ENCODE data around the gene KLHL24. TPM values are rescaled to one million over a fixed set of nuclear protein-coding genes. Genes with fewer than 3 reads are reported as not detected.
"Not testable (repeated sequence)": the region's sequence is repeated elsewhere in the genome, so short reads cannot be mapped to it uniquely, and the experiment has no call there.

The KLHL24 gene
- total RNA-seq, 4 donors from 2014 or later = 10.2 to 92.1 (median 19.9) TPM

- Histone ChIP-seq H3K9me3 (no peaks in the 10 kb centered on the region), H3K36me3 (no peaks in the 10 kb centered on the region), H3K27ac (no peak overlapping the region), H3K4me3 (no peak overlapping the region), H3K27me3 (no peaks in the 10 kb centered on the region), H3K4me1 (no peaks in the 10 kb centered on the region)
- 89 to 95% methylated on average over 2 of the region's 2 CpGs for WGBS, 2 donors
- TF ChIP-seq, protein P1, sequence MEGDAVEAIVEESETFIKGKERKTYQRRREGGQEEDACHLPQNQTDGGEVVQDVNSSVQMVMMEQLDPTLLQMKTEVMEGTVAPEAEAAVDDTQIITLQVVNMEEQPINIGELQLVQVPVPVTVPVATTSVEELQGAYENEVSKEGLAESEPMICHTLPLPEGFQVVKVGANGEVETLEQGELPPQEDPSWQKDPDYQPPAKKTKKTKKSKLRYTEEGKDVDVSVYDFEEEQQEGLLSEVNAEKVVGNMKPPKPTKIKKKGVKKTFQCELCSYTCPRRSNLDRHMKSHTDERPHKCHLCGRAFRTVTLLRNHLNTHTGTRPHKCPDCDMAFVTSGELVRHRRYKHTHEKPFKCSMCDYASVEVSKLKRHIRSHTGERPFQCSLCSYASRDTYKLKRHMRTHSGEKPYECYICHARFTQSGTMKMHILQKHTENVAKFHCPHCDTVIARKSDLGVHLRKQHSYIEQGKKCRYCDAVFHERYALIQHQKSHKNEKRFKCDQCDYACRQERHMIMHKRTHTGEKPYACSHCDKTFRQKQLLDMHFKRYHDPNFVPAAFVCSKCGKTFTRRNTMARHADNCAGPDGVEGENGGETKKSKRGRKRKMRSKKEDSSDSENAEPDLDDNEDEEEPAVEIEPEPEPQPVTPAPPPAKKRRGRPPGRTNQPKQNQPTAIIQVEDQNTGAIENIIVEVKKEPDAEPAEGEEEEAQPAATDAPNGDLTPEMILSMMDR (IDR thresholded peaks at IDR 0.05) = no peak
- no peak for TF ChIP-seq POLR2A (IDR thresholded peaks at IDR 0.05)
- intact Hi-C loops (cut with DNase I) = no loop called here
- no peak for DNase-seq
These were observed 16.9 kb upstream of the KLHL24 start for GRCh38 chr3:183618542-183618941.

GRCh38 chr3:183619010-183619409 lies 16.4 kb upstream of the KLHL24 start:
- H3K27me3 ChIP-seq = no peaks in the 10 kb centered on the region
- H3K9me3 ChIP-seq = no peaks in the 10 kb centered on the region
- 94 to 97% methylated on average over 3 to 4 of the region's 4 CpGs for WGBS, 2 donors
- H3K27ac ChIP-seq = no peak overlapping the region
- intact Hi-C loops (cut with DNase I) = no loop called here
- TF ChIP-seq, protein P1 (IDR thresholded peaks at IDR 0.05) = no peak
- TF ChIP-seq POLR2A (IDR thresholded peaks at IDR 0.05) = no peak
- H3K4me1 ChIP-seq = no peaks in the 10 kb centered on the region
- H3K36me3 ChIP-seq = no peaks in the 10 kb centered on the region
- DNase-seq = no peak
- no peak overlapping the region for H3K4me3 ChIP-seq

- no peak overlapping the region for H3K27ac ChIP-seq
- DNase-seq = no peak
- no peaks in the 10 kb centered on the region for H3K36me3 ChIP-seq
- TF ChIP-seq, protein P1 (IDR thresholded peaks at IDR 0.05) = no peak
- TF ChIP-seq POLR2A (IDR thresholded peaks at IDR 0.05) = no peak
- H3K4me1 ChIP-seq = no peaks in the 10 kb centered on the region
- no peaks in the 10 kb centered on the region for H3K9me3 ChIP-seq
- intact Hi-C loops (cut with DNase I) = no loop called here
- H3K27me3 ChIP-seq = no peaks in the 10 kb centered on the region
- H3K4me3 ChIP-seq = no peak overlapping the region
These were observed 15.7 kb upstream of the KLHL24 start for GRCh38 chr3:183619624-183620251.

GRCh38 chr3:183620252-183620628 lies 15.2 kb upstream of the KLHL24 start:
- H3K27me3 ChIP-seq = no peaks in the 10 kb centered on the region
- H3K36me3 ChIP-seq = no peaks in the 10 kb centered on the region
- no peak for TF ChIP-seq POLR2A (IDR thresholded peaks at IDR 0.05)
- TF ChIP-seq, protein P1 (IDR thresholded peaks at IDR 0.05) = no peak
- no peaks in the 10 kb centered on the region for H3K4me1 ChIP-seq
- 72 to 86% methylated on average over 1 of the region's 1 CpG for WGBS, 2 donors
- intact Hi-C loops (cut with DNase I) = no loop called here
- no peak for DNase-seq
- H3K9me3 ChIP-seq = no peaks in the 10 kb centered on the region
- H3K4me3 ChIP-seq = no peak overlapping the region
- no peak overlapping the region for H3K27ac ChIP-seq

GRCh38 chr3:183622473-183622872 lies 12.9 kb upstream of the KLHL24 start:
- H3K36me3 ChIP-seq; H3K9me3 ChIP-seq; DNase-seq; H3K4me3 ChIP-seq; H3K4me1 ChIP-seq; H3K27ac ChIP-seq; H3K27me3 ChIP-seq; intact Hi-C loops (cut with DNase I): not testable (repeated sequence)
- 79 to 86% methylated on average over 2 of the region's 2 CpGs for whole genome bisulfite sequencing, 2 donors

Measured in esophagus squamous epithelium (tissue), 5 donors.